Gastroesophageal sphincter (tissue), 4 donors: ENCODE data around the gene NPHP4. TPM values are rescaled to one million over a fixed set of nuclear protein-coding genes. Genes with fewer than 3 reads are reported as not detected.
"Not testable (repeated sequence)": the region's sequence is repeated elsewhere in the genome, so short reads cannot be mapped to it uniquely, and the experiment has no call there.

Experiments
- ATAC-seq: fragments of 150-250 bp; one replicate; pipeline ENCODE4 v1.9.1; 2016; ENCODE audit warnings: mild to moderate bottlenecking, moderate library complexity
- H3K27ac ChIP-seq, 4 donors: fragments of 200-600 bp; sonication (generic) in 3 of 4; 1 replicate in 3 of 4; 2 replicates in 1 of 4; pipeline ENCODE4 v1.5.1; 2016 to 2019
- H3K27me3 ChIP-seq: fragments of 200-600 bp; sonication (generic); one replicate; pipeline ENCODE4 v1.5.1; 2019
- H3K36me3 ChIP-seq, 2 donors: fragments of 200-600 bp; sonication (generic); one replicate each; pipeline ENCODE4 v1.5.1; 2019; ENCODE audit warnings: control low read depth in 1 of 2
- H3K4me1 ChIP-seq, 3 donors: fragments of 200-600 bp; sonication (generic); 1 replicate in 2 of 3; 2 replicates in 1 of 3; pipeline ENCODE4 v1.5.1; 2016 to 2019; ENCODE audit warnings: control low read depth in 2 of 3
- H3K4me3 ChIP-seq, 2 donors: fragments of 200-600 bp; sonication (generic); one replicate each; pipeline ENCODE4 v1.5.1; 2019; ENCODE audit warnings: mild to moderate bottlenecking in 1 of 2, moderate library complexity in 1 of 2
- H3K9me3 ChIP-seq, 3 donors: fragments of 200-600 bp; sonication (generic); one replicate each; pipeline ENCODE4 v1.5.1; 2017 to 2019; ENCODE audit warnings: control low read depth in 2 of 3
- CTCF ChIP-seq, 4 experiments: fragments of 200-600 bp in 2 of 4; fragments of 450-650 bp in 2 of 4; sonication (generic) in 1 of 4; IDR thresholded peaks; one replicate each; pipeline ENCODE4 v1.5.1; 2017 to 2019; ENCODE audit warnings: antibody characterized with exemption in 4 of 4, mild to moderate bottlenecking in 2 of 4, moderate library complexity in 2 of 4
- EP300 ChIP-seq: sonication (generic); formaldehyde crosslinking; IDR thresholded peaks from one replicate; pipeline ENCODE4 v1.6.1; 2017; ENCODE audit warnings: antibody characterized with exemption, mild to moderate bottlenecking
- POLR2A ChIP-seq, 2 donors: fragments of 450-650 bp; IDR thresholded peaks; one replicate each; pipeline ENCODE4 v1.6.1; 2017; ENCODE audit warnings: antibody characterized with exemption in 2 of 2, mild to moderate bottlenecking in 2 of 2, moderate library complexity in 1 of 2
- POLR2AphosphoS5 ChIP-seq: sonication (generic); formaldehyde crosslinking; IDR thresholded peaks from one replicate; pipeline ENCODE4 v1.6.1; 2017; ENCODE audit warnings: antibody characterized with exemption
- WGBS, 2 donors: methylation state at CpG; one replicate each; pipeline ENCODE4 v1.1.5; 2018; ENCODE audit warnings: low coverage in 1 of 2; 5-methylcytosine and 5-hydroxymethylcytosine counted together
- total RNA-seq, 4 donors: library from RNA; depleted of rRNA; stranded (reverse); fragments of >200 nt; gene quantifications; one replicate each; pipeline ENCODE4 v1.1.0, GENCODE V29; 2016

Gene NPHP4
- total RNA-seq, 4 donors from 2014 or later = 5.7 to 9.7 (median 6.2) TPM

- WGBS, 2 donors = 81 to 86% methylated on average over 6 to 11 of the region's 15 CpGs
- H3K36me3 ChIP-seq = no peaks in the 10 kb centered on the region
- no peak for ATAC-seq
- no peaks in the 10 kb centered on the region for H3K4me1 ChIP-seq
- no peaks in the 10 kb centered on the region for H3K9me3 ChIP-seq
- no peak overlapping the region for H3K27ac ChIP-seq
- no peaks in the 10 kb centered on the region for H3K27me3 ChIP-seq
- no peak overlapping the region for H3K4me3 ChIP-seq
- TF ChIP-seq EP300 = no peak
Measured at GRCh38 chr1:6019166-6019845, 27.1 kb upstream of the NPHP4 start.

GRCh38 chr1:6017654-6018053 is 25.4 kb upstream of the NPHP4 start:
- ATAC-seq = peak; percentile 52
- H3K4me1 ChIP-seq, H3K27ac ChIP-seq, H3K9me3 ChIP-seq, H3K27me3 ChIP-seq, H3K36me3 ChIP-seq, H3K4me3 ChIP-seq: not testable (repeated sequence)
- 68 to 84% methylated on average over 3 to 5 of the region's 7 CpGs for WGBS, 2 donors

GRCh38 chr1:6016191-6016865 is 24.1 kb upstream of the NPHP4 start:
- ATAC-seq = peak; percentile 14

GRCh38 chr1:6014130-6014999 is 22.1 kb upstream of the NPHP4 start:
- no peaks in the 10 kb centered on the region for H3K27me3 ChIP-seq
- no peak overlapping the region for H3K4me3 ChIP-seq
- peaks cover 0 to 5% of the 10 kb centered on the region in 2 donors for H3K36me3 ChIP-seq
- no peak for TF ChIP-seq EP300
- TF ChIP-seq POLR2A (IDR thresholded peaks at IDR 0.05) = no peak
- no peak for TF ChIP-seq POLR2AphosphoS5
- TF ChIP-seq CTCF (IDR thresholded peaks at IDR 0.05) = no peak
- no peaks in the 10 kb centered on the region for H3K4me1 ChIP-seq
- WGBS, 2 donors = 65 to 93% methylated on average over 5 to 9 of the region's 19 CpGs
- ATAC-seq = no peak
- peak overlapping the region in 1 of 4 donors; percentile 20 for H3K27ac ChIP-seq
- no peaks in the 10 kb centered on the region for H3K9me3 ChIP-seq

More at GRCh38 chr1:6016191-6016865, 24.1 kb upstream of the NPHP4 start:
- WGBS, 2 donors = 78 to 86% methylated on average over 7 to 14 of the region's 21 CpGs
- Histone ChIP-seq H3K36me3 (peaks cover 0 to 5% of the 10 kb centered on the region in 2 donors), H3K4me1 (no peaks in the 10 kb centered on the region), H3K27ac (peak overlapping the region in 1 of 4 donors; percentile 47), H3K9me3 (no peaks in the 10 kb centered on the region), H3K27me3 (no peaks in the 10 kb centered on the region), H3K4me3 (no peak overlapping the region)
- TF ChIP-seq POLR2AphosphoS5 (no peak), CTCF (IDR thresholded peaks at IDR 0.05) (no peak), POLR2A (IDR thresholded peaks at IDR 0.05) (no peak), EP300 (no peak)

- WGBS, 2 donors = 84 to 90% methylated on average over 4 to 9 of the region's 12 CpGs
- ATAC-seq = no peak
- Histone ChIP-seq H3K27ac (no peak overlapping the region), H3K9me3 (no peaks in the 10 kb centered on the region), H3K27me3 (no peaks in the 10 kb centered on the region), H3K36me3 (peaks cover 0 to 5% of the 10 kb centered on the region in 2 donors), H3K4me3 (no peak overlapping the region), H3K4me1 (no peaks in the 10 kb centered on the region)
- TF ChIP-seq EP300 (no peak), POLR2A (IDR thresholded peaks at IDR 0.05) (no peak), POLR2AphosphoS5 (no peak), CTCF (IDR thresholded peaks at IDR 0.05) (no peak)
Measured at GRCh38 chr1:6013491-6013890, 21.3 kb upstream of the NPHP4 start.
